ENCODE data around the gene KRTAP10-12. TPM values are rescaled to one million over a fixed set of nuclear protein-coding genes. Genes with fewer than 3 reads are reported as not detected.

KRTAP10-12 gene
- total RNA-seq, 1 donor from 2014 or later = not detected

DNA sequence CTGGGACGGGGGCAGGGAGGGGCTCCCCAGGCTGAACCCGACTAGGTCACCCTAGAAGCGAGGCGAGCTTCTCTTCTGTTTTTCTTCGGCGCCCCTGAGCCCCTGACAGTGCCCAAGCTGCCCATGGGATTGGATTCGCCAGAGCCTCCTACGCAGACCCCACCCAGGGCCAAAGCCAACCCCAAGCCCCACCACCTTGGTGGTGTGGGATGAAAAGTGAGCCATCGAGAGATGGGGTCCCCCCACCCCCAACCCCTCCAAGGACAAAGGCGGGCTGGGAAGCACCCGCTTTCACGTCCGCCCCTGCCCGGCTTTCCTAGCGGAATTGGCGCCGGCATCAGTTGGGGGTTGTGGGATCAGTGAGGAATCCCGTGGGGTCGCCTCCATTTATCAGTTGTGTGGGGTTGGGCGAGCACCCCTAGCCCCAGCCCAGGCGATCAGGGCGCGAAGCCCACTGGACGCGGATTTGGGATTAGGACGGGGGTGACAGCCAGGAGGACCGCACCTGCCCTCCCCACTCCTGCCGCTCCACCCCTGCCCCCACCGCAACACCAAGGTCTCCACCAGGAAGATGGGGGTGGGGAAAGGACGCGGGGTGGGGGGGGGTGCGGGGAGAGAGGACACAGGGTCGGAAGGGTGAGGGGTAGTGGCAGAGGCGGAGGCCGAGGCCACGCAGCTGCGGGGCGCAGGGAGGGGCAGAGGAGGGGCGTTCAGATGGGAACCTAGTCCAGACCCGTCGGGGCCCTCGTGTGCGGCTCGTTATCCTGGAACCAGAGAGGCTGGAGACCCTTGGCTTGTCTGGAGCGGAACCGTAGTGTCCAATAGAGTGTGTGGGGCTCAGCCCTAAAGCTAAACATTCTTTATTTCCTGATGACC lies 10.0 kb downstream of the KRTAP10-12 start:
- Mint-ChIP-seq H3K27me3 (peaks cover 93% of the 10 kb centered on the region), H3K27ac (no peak overlapping the region), H3K4me1 (ENCODE audit: unreplicated experiment) (peaks cover 9% of the 10 kb centered on the region), H3K9me3 (no peaks in the 10 kb centered on the region), H3K4me3 (no peak overlapping the region), H3K36me3 (no peaks in the 10 kb centered on the region)
- TF ChIP-seq CTCF (conservative IDR thresholded peaks at IDR 0.05) = no peak
- DNase-seq (ENCODE audit: extremely low spot score, unreplicated experiment) = peak; percentile 64

DNA sequence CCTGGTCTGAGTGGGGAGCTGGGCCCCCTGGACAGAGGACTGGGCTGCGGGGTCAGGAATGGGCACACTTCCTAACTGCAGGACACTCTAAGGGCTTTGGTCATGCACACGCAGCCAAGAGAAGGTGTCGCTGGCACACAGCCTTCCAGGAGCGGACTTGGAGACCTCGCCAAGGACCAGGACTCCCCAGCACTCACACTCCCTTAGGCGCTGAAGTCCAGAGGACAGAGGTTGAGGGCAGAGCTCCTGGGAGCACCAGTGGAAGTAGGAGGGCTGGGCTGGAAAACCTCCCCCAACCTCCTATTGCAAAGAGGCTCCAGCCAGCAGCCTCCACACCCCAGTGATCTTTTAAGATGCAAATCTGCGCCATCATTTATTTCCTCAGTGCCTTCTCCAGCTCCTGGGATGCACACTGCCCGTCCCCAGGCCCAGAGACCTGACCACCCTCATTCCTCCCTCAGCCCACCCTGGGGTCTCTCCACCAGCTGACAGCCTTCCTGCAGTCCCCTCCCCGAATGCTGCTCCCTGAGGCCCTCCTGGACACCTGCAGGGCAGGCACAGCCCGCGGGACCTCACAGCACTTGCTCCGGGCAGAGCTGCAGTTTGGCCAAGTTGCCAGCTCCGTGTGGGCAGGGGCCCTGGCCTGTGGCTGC lies 11.4 kb downstream of the KRTAP10-12 start:
- H3K27me3 Mint-ChIP-seq = peaks cover 94% of the 10 kb centered on the region
- H3K4me3 Mint-ChIP-seq = peak overlapping the region; percentile 11
- H3K4me1 Mint-ChIP-seq (ENCODE audit: unreplicated experiment) = peaks cover 9% of the 10 kb centered on the region
- no peak overlapping the region for H3K27ac Mint-ChIP-seq
- H3K9me3 Mint-ChIP-seq = no peaks in the 10 kb centered on the region
- no peaks in the 10 kb centered on the region for H3K36me3 Mint-ChIP-seq
- no peak for TF ChIP-seq CTCF (conservative IDR thresholded peaks at IDR 0.05)
- no peak for DNase-seq (ENCODE audit: extremely low spot score, unreplicated experiment)

- Mint-ChIP-seq H3K4me3 (peak overlapping the region; percentile 29), H3K9me3 (no peaks in the 10 kb centered on the region), H3K27ac (no peak overlapping the region), H3K36me3 (no peaks in the 10 kb centered on the region), H3K27me3 (peaks cover 95% of the 10 kb centered on the region), H3K4me1 (ENCODE audit: unreplicated experiment) (peaks cover 9% of the 10 kb centered on the region)
- no peak for TF ChIP-seq CTCF (conservative IDR thresholded peaks at IDR 0.05)
- DNase-seq (ENCODE audit: extremely low spot score, unreplicated experiment) = peak; percentile 64
Observed at GRCh38 chr21:44708866-44709425, 12.0 kb downstream of the KRTAP10-12 start.

DNA sequence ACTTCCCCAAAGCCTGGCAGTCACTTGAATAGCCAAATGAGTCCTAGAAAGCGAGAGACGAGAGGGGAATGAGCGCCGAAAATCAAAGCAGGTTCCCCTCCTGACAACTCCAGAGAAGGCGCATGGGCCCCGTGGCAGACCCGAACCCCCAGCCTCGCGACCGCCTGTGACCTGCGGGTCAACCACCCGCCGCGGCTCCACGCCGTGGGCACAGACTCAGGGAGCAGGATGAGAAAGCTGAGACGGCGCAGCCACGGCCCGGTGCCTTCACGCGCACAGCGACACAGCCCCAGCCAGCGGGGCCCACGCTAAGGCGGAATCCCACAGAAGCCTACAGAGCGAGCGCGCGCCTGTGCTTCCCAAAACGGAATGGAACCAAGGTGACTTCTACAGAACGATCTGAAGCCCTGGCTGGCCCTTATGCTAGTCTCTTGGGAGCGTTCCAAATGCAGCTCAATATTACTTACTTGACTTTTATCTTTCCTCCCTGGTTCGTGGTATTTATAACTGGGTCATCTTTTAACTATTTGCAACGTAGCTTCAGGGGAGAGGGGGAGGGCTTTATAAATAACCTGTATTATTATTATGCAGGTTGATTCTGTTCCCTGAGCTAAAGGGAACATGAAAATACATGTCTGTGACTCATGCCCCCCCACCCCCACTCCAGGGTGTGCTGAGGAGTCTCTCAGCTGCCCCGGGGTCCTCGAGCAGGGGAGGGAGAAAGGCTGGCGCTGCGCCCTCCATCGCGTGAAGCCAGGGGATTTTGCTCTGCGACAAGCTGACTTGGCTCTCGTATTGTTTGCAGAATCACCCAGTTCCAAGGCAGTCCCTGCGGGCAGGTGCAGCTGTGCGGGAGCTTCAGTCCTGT lies 12.7 kb downstream of the KRTAP10-12 start:
- no peaks in the 10 kb centered on the region for H3K36me3 Mint-ChIP-seq
- H3K27me3 Mint-ChIP-seq = peaks cover 96% of the 10 kb centered on the region
- no peak for TF ChIP-seq CTCF (conservative IDR thresholded peaks at IDR 0.05)
- H3K27ac Mint-ChIP-seq = no peak overlapping the region
- peak; percentile 67 for DNase-seq (ENCODE audit: extremely low spot score, unreplicated experiment)
- H3K4me3 Mint-ChIP-seq = peak overlapping the region; percentile 29
- no peaks in the 10 kb centered on the region for H3K9me3 Mint-ChIP-seq
- H3K4me1 Mint-ChIP-seq (ENCODE audit: unreplicated experiment) = peaks cover 9% of the 10 kb centered on the region

- H3K36me3 Mint-ChIP-seq = no peaks in the 10 kb centered on the region
- no peak for TF ChIP-seq CTCF (conservative IDR thresholded peaks at IDR 0.05)
- peaks cover 96% of the 10 kb centered on the region for H3K27me3 Mint-ChIP-seq
- peaks cover 12% of the 10 kb centered on the region for H3K4me1 Mint-ChIP-seq (ENCODE audit: unreplicated experiment)
- DNase-seq (ENCODE audit: extremely low spot score, unreplicated experiment) = peak; percentile 48
- no peak overlapping the region for H3K27ac Mint-ChIP-seq
- no peaks in the 10 kb centered on the region for H3K9me3 Mint-ChIP-seq
- H3K4me3 Mint-ChIP-seq = peak overlapping the region; percentile 81
Observed at GRCh38 chr21:44710294-44710665, 13.3 kb downstream of the KRTAP10-12 start.

Measured in type B pancreatic cell (in vitro differentiated cells).